Measurements from ENCODE around the gene GLIPR1L2.
"Not testable (repeated sequence)": the region's sequence is repeated elsewhere in the genome, so short reads cannot be mapped to it uniquely, and the experiment has no call there.

Gene GLIPR1L2

DNA sequence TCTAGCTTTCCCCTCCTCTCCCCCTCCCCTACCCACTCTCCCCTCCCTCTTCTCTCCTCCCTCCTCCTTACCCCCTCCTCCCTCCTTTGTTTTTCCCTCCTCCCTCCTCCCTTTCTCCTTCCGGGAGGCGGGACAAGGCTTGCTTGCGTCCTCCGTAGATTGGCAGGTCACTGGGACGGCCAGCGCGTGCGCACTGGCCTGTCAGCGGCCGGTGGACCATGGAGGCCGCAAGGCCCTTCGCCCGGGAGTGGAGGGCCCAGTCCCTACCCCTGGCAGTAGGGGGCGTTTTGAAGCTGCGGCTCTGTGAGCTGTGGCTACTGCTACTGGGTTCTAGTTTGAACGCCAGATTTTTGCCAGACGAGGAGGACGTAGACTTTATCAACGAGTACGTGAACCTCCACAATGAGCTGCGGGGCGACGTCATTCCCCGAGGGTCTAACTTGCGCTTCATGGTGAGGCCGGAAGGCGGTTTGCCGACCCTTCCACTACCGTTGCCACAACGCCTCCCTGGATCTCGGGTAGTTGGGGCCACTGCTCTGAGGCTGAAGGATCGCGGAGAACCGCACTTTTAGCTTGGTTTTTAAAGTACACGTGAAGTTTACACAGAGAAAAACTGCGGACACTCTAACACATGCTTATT, at the start of gene GLIPR1L2:
Gene GLIPR1L2 (plus strand): TSS at position 191 of the 640 bp plus-strand sequence. CDS start 28 bp downstream, at position 219.
- DNase-seq (ENCODE audit: low read depth), result peak; percentile 79

DNA sequence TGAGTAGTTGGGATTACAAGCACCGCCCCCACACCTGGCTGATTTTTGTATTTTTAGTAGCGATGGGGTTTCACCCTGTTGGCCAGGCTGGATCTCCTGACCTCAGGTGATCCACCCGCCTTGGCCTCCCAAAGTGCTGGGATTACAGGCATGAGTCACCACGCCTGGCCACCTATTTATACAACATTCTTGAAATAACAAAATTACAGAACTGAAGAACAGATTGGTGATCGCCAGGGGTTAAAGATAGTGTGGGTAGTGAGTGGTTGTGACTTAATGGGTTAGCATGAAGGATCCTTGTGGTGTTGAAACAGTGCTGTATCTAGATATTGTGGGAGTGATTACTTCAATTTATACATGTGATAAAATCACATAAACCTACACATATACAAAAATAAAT, 49.0 kb upstream of the GLIPR1L2 start:
- DNase-seq (ENCODE audit: low read depth), result no peak

DNA sequence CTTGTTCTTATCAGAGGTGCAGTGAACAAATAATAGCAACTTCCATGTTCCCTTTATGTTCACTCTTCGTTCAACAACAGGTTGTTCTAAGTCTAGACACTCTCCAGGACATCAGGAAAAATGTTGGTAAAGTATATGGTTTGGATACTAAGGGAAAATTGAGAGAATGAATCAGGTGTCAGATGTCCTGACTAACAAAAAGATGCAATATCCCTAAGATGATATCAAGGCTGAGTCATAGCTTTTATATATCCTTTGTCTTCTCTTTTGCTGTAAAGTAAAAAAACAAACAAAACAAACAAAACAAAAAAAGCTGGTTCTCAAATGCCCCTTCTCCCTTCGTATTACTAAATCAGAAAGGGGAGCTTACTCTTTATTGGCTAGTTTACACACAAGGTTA, 45.4 kb upstream of the GLIPR1L2 start:
- no peak for DNase-seq (ENCODE audit: low read depth)

DNA sequence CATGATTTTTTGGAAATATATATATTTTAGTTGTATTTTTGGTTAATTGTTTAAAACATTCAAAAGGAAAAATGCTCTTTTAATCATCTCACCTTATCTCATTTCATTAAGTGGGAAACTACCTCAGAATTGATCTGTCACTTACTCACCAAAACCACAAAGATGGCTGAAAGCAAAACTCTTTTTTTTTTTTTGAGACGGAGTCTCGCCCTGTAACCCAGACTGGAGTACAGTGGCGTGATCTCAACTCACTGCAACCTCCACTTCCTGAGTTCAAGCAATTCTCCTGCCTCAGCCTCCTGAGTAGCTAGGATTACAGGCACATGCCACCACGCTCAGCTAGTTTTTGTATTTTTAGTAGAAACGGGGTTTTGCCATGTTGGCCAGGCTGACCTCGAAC, 44.7 kb upstream of the GLIPR1L2 start:
- not testable (repeated sequence) for DNase-seq (ENCODE audit: low read depth)

DNA sequence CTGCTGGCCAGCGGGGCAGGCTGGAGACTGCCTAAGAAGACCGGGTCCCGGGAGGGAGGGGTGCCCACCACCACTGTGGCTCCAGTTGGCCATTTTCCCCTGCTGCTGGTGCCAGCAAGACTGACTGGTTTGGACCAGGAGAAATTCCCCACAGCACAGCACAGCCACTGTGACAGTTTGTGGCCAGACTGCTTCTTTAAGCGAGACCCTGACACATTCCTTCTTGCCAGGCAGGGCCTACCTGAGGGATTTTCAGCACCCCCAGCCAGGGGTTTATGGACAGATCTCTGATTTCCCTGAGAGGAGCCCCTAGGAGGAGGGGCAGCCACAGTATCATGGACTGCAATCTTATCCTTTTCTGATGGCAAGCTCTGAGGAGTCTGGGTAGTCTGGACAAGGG, 40.9 kb upstream of the GLIPR1L2 start:
- no peak for DNase-seq (ENCODE audit: low read depth)

DNA sequence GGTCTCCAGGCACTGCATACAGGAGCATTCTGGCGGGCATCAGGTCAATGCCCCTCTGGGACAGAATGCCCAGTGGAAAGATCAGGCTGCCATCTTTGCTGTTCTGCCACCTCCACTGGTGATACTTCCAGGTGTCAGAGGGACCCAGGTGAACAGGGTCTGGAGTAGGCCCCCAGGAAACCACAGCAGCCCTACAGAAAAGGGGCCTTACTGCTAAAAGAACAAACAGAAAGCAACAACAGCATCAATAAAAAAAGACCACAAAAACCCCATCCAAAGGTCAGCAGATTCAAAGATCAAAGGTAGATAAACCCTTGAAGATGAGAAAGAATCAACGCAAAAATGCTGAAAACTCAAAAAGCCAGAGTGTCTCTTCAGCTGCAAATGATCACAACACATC, 40.5 kb upstream of the GLIPR1L2 start:
- no peak for DNase-seq (ENCODE audit: low read depth)

DNA sequence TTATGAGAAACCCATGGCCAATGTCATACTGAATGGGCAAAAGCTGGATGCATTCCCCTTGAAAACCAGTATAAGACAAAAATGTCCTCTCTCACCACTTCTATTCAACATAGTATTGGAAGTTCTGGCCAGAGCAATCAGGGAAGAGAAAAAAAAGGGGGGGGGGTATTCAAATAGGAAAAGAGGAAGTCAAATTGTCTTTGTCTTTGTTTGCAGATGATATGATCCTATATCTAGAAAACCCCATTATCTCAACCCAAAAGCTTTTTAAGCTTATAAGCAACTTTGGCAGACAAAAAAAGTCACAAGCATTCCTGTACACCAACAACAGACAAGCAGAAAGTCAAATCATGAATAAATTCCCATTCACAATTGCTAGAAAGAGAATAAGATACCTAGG, 36.9 kb upstream of the GLIPR1L2 start:
- no peak for DNase-seq (ENCODE audit: low read depth)

DNA sequence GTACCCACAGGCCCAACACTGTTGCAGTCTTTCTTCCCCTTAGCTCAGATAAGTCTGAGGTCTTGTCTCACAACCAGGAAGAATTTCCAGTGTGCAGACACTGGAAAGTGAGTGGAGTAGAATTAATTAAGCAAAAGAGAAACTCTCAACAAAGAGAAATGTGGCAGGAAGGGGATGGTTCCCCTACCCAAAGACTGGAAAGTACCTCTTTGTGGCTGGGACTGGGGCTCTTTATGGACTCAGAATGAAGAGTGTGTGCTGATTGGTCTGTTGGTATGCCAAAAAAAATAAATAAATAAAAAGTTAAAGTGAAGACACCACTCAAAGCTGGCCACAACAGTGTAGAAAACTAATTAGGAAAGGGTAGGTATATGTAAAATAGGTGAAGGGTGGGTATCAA, 30.0 kb upstream of the GLIPR1L2 start:
- DNase-seq (ENCODE audit: low read depth), result no peak

DNA sequence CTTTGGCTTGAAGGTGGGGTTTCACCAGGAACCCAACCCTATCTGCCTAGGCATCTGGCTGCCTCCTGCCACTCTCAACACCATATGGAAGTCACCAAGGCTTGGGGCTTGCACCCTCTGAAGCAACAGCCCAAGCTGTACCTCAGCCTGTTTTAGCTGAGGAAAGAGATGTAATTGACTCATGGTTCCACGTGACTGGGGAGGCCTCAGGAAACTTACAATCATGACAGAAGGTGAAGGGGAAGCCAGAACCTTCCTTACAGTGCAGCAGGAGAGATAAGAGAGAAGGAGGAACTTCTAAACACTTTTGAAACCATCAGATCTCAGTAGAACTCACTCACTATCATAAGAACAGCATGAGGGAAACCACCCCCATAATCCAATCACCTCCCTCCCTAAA, 29.5 kb upstream of the GLIPR1L2 start:
- DNase-seq (ENCODE audit: low read depth), result no peak

DNA sequence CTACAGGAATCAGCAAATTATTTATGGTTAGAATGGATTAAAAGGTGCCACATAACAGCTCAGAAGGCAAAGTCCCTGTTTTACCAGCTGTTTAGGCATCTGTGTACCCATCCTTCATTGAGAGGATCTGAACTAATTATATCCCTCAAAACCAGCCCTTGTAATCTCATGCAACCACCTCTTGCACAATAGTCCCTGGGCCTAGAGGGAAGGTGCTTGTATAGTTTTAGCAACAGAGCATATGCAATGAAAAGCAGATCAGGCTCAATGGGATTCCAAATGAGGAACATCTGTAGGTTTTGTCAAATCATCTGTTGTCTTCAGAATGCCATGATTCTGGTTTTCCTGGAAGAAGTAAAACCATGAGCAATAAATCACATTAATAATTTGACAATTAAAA, 26.0 kb upstream of the GLIPR1L2 start:
- DNase-seq (ENCODE audit: low read depth), result no peak

DNA sequence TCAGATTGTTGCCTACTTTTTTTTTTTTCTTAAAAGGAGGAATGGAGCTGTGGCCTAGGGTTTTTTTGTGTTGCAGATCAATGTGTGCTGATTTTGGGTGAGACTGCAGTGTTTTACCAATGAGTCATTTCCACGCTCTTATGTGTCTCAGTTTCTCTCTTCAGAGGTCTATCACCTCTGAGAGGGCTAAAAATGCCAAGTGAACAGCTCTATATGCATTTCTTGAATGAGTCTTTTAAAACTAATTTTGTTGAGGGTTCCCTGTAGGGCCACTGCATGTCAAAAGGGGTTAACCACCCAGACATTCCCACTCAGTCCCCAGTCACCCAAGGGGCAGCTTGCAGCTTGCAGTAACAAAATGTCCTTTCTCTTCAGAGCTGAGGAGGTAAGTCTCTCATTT, 24.3 kb upstream of the GLIPR1L2 start:
- no peak for DNase-seq (ENCODE audit: low read depth)

DNA sequence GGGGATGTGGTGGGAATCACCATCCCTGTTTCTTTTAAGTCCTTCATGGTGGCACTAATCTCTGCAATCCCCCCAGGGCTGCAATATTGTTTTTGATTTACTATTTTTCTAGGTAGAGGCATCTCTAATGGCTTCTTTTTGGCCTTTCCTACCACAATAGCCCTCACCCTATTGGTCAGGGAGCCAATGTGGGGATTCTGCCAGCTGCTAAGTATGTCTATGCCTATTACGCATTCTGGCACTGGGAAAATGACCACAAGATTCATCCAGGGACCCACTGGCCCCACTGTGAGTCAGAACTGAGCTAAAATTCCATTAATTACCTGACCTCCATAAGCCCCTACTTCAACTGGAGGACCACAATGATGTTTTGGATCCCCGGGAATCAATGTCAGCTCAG, 15.9 kb upstream of the GLIPR1L2 start:
- no peak for DNase-seq (ENCODE audit: low read depth)

DNA sequence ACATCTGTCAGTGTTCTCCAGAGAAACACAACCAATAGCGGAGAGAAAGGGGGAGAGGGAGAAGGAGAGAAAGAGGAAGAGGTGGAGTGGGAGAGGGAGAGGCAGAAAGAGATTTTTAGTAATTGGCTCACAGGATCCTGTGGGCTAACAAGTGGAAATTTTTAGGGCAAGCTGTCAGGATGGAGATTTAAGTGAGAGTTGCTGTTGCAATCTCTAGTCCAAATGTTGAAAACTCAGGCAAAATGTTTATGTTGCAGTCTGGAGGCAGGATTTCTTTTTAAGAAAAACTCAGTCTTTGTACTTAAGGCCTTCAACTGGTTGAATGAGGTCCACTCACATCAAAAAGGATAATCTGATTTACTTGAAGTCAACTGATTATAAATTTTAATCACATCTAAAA, 12.5 kb upstream of the GLIPR1L2 start:
- no peak for DNase-seq (ENCODE audit: low read depth)

DNA sequence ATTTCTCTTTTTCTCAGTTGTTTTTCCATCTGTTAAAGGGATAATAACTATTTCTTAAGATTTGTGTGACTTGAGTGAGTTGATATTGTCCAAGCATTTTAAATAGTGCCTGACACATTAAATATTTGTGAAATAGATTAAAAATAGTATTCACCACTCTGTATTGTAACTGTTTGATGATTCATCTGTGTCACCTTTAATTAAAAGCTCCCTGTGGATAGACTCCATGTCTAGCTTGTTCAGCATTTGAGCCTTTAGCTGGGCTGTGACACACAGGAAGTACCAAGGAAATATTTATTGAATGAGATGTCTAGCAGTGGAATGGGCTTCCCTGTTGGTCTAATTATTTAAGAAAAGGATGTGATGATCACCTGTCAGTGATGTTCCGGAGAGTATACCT, 1.8 kb upstream of the GLIPR1L2 start:
- no peak for DNase-seq (ENCODE audit: low read depth)

DNA sequence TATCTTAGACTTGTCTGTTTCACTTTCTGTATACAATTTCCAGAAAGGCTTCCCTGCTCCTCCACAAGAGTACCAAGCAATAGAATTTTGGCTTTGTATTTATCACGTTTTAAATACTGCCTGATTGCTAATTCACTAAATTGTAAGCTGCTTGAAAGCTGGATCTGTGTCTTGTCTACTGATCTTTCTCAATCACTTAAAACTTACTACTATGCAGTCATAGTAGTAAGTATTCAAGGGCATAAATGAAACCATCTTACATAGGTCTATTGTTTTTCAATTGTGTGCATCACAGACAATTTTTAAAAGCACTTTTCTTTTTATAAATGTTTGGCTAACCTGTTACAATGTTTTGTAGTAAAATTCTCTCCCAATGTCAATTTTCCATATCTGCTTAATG, 1.2 kb upstream of the GLIPR1L2 start:
- DNase-seq (ENCODE audit: low read depth), result no peak

DNA sequence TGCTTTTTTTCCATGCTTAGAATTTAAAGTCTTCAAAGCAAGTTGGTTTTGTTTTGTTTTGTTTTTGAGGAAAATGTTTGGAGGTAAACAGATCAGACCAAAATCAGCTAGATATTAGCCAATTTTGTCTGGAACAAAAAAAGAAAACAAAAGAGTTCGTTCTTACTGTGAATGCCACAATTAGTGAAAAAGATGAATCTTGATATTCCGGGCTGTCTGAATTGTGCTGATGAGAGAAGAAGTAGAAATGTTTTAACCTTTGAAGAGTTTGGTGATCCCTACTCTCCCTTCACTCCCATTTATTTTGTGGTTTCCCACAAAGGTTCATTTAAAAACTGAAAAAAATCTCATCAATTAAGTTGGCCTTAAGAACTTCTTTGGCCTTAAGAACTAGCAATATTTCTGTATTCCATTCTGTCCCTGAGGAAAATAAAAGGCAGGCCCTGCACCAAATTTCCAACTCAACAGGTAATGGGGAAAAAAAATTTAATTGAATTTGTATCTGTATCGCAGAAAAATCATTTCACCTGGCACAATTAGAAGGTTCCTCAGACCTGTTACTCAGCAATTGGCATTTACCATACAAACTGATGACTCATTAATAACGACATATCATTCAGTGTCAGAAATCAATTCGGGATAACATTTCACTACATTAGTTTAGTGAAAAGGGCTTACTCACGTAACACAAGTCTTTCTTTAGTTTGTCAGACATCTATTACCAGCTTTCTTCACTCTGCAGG, 562 bp upstream of the GLIPR1L2 start:
- no peak for DNase-seq (ENCODE audit: low read depth)

DNA sequence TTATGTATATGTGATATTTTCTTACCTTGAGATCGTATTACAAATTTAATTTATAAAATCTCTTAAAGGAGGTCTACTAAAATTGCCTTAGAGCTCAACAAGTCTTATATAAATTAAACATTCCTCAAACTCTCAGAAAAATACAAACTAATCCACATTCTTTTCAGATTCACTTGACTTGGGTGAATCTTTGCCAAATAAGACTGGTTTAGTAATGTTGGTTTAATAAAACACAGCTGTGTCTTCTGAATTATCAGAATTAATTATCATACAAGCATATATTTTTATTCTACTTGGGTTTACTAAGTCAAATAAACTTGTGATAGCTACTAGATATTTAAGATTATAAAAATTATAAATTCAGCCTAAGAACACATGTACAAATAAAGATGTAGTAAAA, 13.3 kb downstream of the GLIPR1L2 start:
- DNase-seq (ENCODE audit: low read depth), result no peak

DNA sequence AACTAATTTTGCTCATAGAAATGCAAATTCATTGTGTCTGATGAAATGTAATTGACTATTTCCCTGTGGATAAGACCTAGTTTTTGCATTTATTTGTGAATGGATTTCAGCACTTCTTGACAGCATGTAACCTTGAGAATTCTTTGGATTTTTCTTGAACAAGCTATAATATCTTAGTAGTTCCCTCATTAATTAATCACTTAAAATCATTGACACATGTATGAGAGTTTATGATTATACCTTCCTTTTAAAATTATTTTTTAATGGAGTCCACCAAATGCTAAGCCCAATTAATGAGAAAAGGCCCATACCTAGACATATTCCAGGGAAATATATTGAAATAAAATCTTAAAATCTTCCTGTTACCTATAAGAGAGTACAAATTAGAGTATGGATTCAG, 16.8 kb downstream of the GLIPR1L2 start:
- no peak for DNase-seq (ENCODE audit: low read depth)

DNA sequence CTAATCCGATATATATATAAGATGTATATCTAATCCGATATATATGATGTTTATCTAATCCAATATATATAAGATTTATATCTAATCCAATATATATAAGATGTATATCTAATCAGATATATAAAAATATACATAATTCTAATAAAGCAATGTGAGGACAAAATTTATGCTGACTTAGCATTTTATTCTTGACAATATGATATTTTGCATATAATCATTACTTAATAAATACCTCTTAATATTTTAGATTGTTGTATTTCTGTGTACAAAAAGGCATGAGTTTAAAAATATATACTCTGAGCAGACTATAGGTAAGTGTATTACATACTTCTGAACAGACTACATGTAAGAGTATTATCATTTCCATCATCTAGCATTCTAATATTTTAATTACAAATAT, 18.9 kb downstream of the GLIPR1L2 start:
- DNase-seq (ENCODE audit: low read depth), result no peak

DNA sequence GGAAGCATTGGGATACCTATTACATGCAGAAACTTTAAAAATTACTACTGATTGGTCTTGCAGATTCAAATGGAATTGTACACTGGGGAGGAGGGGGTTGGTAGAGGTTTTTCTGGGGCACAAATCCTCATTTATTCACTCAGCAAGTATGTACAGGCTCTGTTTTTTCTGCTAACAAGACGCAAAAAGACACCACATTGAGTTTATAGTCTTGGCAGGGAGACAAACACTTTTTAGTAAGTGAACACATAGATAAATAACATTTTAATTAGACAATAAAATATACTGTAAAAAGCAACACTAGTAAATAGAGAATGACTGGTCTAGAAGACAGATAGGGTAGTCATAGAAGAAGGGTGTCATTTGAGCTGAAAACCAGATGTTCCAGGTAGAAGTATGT, 23.8 kb downstream of the GLIPR1L2 start:
- DNase-seq (ENCODE audit: low read depth), result no peak

DNA sequence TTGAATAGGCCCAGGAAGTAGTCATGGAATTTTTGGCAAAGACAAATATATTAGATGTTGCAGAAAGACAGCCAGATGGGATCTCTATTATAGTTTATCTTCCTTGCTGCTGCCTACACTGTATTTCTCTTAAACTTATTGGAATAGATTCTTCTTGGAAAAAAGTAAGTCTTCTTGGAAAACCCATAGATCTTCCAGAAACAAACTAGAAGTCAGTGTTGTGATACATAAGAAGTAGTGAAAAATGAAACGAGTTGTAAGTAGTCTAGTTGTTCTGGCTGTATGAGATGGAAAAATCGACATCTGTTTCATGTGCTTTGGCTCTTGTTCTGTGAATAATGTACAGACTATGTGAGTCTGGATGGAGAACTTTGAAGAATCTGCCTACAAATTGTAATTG, 29.0 kb downstream of the GLIPR1L2 start:
- DNase-seq (ENCODE audit: low read depth), result no peak

DNA sequence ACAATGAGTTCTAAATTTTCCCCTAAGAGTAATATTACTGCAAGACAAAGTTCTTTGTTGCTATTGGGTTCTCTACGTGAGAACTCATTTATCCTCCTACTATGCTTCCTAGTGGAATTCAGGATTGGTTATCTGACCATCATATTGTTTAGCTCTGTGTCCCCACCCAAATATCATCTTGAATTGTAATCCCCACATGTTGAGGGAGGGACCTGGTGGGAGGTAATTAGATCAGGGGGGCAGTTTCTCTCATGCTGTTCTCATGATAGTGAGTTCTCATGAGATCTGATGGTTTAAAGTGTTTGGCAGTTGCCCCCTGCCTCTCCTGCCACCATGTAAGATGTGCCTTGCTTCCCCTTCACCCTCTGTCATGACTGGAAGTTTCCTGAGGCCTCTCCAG, 36.6 kb downstream of the GLIPR1L2 start:
- no peak for DNase-seq (ENCODE audit: low read depth)

DNA sequence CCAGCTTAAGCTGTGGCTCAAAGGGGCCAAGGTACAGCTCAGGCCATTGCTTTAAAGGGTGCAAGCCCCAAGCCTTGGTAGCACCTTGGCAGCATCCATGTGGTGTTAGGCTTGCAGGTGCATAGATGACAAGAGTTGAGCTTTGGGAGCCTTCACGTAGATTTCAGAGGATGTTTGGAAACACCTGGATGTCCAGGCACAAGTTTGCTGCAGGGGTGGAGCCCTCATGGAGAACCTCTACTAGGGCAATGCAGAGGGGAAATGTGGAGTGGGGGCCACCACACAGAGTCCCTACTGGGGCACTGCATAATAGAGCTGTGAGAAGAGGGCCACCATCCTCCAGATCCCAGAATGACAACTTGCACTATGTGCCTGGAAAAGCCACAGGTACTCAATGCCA, 37.9 kb downstream of the GLIPR1L2 start:
- DNase-seq (ENCODE audit: low read depth), result no peak

DNA sequence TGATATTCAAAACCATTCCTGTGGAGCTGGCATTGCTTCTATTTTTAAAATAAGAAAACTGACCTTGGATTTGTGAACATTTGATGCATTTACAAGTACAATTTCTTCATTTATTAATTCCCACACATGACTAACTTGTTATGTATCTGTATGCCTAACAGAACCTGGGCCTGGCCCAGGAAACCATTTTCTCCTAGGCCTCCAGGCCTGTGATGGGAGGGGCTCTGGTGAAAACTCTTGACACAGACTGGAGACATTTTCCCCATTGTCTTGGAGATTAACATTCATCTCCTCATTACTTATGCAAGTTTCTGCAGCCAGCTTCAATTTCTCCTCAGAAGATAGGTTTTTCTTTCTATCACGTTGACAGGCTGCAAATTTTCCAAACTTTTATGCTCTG, 42.0 kb downstream of the GLIPR1L2 start:
- no peak for DNase-seq (ENCODE audit: low read depth)

All from activated T-cell treated with anti-CD3 and anti-CD28 coated beads for 1 hour (primary cell).